HepG2 (cell line): ENCODE results near the gene TXN2. TPM values are rescaled to one million over a fixed set of nuclear protein-coding genes. Genes with fewer than 3 reads are reported as not detected.

Experiments
- ARID5B ChIP-seq: IDR thresholded peaks from 2 replicates; pipeline ENCODE4 v1.4.0; 2020; ENCODE audit warnings: mild to moderate bottlenecking, missing genetic modification reagents
- ELF4 ChIP-seq: sonication (generic); formaldehyde crosslinking; IDR thresholded peaks from 2 replicates; pipeline ENCODE4 v1.5.0; 2020; ENCODE audit warnings: missing genetic modification reagents, mild to moderate bottlenecking, moderate library complexity, borderline replicate concordance
- EZH2 ChIP-seq: conservative IDR thresholded peaks from 2 replicates; pipeline ENCODE4 v1.6.1; 2012; ENCODE audit warnings: mild to moderate bottlenecking, low read depth, low read length, moderate library complexity
- FOXP1 ChIP-seq, 2 experiments: fragments of 450-650 bp in 1 of 2; IDR thresholded peaks; 2 replicates each; pipeline ENCODE4 v1.6.1; 2017 to 2018; ENCODE audit warnings: antibody characterized with exemption in 1 of 2
- GATAD2A ChIP-seq: IDR thresholded peaks from 2 replicates; pipeline ENCODE4 v1.6.1; 2016
- KAT7 ChIP-seq: IDR thresholded peaks from 2 replicates; pipeline ENCODE4 v1.6.1; 2018; ENCODE audit warnings: borderline replicate concordance, missing compliant biosample characterization
- KLF9 ChIP-seq: IDR thresholded peaks from 2 replicates; pipeline ENCODE4 v1.6.1; 2016; ENCODE audit warnings: low read depth
- KMT2B ChIP-seq: IDR thresholded peaks from 2 replicates; pipeline ENCODE4 v1.6.1; 2016; ENCODE audit warnings: missing genetic modification reagents, missing compliant biosample characterization
- NBN ChIP-seq: fragments of 450-650 bp; conservative IDR thresholded peaks from 2 replicates; pipeline ENCODE4 v1.6.1; 2017
- NCOR1 ChIP-seq: fragments of 200-600 bp; sonication (generic); IDR thresholded peaks from 2 replicates; pipeline ENCODE4 v1.7.0; 2017; ENCODE audit warnings: antibody characterized with exemption, low read length, borderline replicate concordance
- NR3C1 ChIP-seq: sonication (generic); formaldehyde crosslinking; IDR thresholded peaks from 2 replicates; pipeline ENCODE4 v1.4.0; 2020; ENCODE audit warnings: missing genetic modification reagents
- ONECUT2 ChIP-seq: sonication (generic); formaldehyde crosslinking; IDR thresholded peaks from 2 replicates; pipeline ENCODE4 v1.4.0; 2020; ENCODE audit warnings: missing genetic modification reagents
- SMAD9 ChIP-seq: sonication (generic); formaldehyde crosslinking; IDR thresholded peaks from 2 replicates; pipeline ENCODE4 v1.5.1; 2020; ENCODE audit warnings: mild to moderate bottlenecking, missing genetic modification reagents
- SMYD3 ChIP-seq: sonication (generic); formaldehyde crosslinking; IDR thresholded peaks from 2 replicates; pipeline ENCODE4 v1.8.1; 2023; ENCODE audit warnings: mild to moderate bottlenecking, missing genetic modification reagents
- SP140L ChIP-seq: sonication (generic); formaldehyde crosslinking; IDR thresholded peaks from 2 replicates; pipeline ENCODE4 v1.4.0; 2020; ENCODE audit warnings: missing genetic modification reagents, borderline replicate concordance
- SRSF4 ChIP-seq: fragments of 200-400 bp; formaldehyde crosslinking; IDR thresholded peaks from one replicate; pipeline ENCODE4 v1.6.1; 2018; ENCODE audit warnings: mild to moderate bottlenecking, low read depth, low read length, moderate library complexity; ENCODE audit not compliant: poor library complexity, severe bottlenecking
- ZBTB20 ChIP-seq: sonication (generic); formaldehyde crosslinking; IDR thresholded peaks from 2 replicates; pipeline ENCODE4 v1.8.1; 2023; ENCODE audit warnings: missing genetic modification reagents, low read depth, mild to moderate bottlenecking, borderline replicate concordance
- ZMYM3 ChIP-seq: sonication (generic); formaldehyde crosslinking; IDR thresholded peaks from 2 replicates; pipeline ENCODE4 v1.5.1; 2020; ENCODE audit warnings: mild to moderate bottlenecking, missing genetic modification reagents
- ZMYM4 ChIP-seq: sonication (generic); formaldehyde crosslinking; IDR thresholded peaks from 2 replicates; pipeline ENCODE4 v1.8.1; 2023; ENCODE audit warnings: mild to moderate bottlenecking, missing genetic modification reagents
- ZNF263 ChIP-seq: sonication (generic); formaldehyde crosslinking; IDR thresholded peaks from 2 replicates; pipeline ENCODE4 v1.4.0; 2020; ENCODE audit warnings: missing genetic modification reagents
- ZNF362 ChIP-seq: sonication (generic); formaldehyde crosslinking; IDR thresholded peaks from 2 replicates; pipeline ENCODE4 v1.4.0; 2020; ENCODE audit warnings: missing genetic modification reagents, mild to moderate bottlenecking, borderline replicate concordance
- ZNF44 ChIP-seq: sonication (generic); formaldehyde crosslinking; IDR thresholded peaks from 2 replicates; pipeline ENCODE4 v1.5.1; 2020; ENCODE audit warnings: mild to moderate bottlenecking, missing genetic modification reagents
- ZNF451 ChIP-seq: sonication (generic); formaldehyde crosslinking; IDR thresholded peaks from 2 replicates; pipeline ENCODE4 v1.5.0; 2020; ENCODE audit warnings: mild to moderate bottlenecking, missing genetic modification reagents
- ZNF550 ChIP-seq: sonication (generic); formaldehyde crosslinking; IDR thresholded peaks from 2 replicates; pipeline ENCODE4 v1.4.0; 2020; ENCODE audit warnings: mild to moderate bottlenecking, missing genetic modification reagents, borderline replicate concordance
- ZNF556 ChIP-seq: sonication (generic); formaldehyde crosslinking; IDR thresholded peaks from 2 replicates; pipeline ENCODE4 v1.4.0; 2020; ENCODE audit warnings: mild to moderate bottlenecking, missing genetic modification reagents, borderline replicate concordance
- ZNF557 ChIP-seq: sonication (generic); formaldehyde crosslinking; IDR thresholded peaks from 2 replicates; pipeline ENCODE4 v1.4.0; 2020; ENCODE audit warnings: missing genetic modification reagents
- ZNF577 ChIP-seq: sonication (generic); formaldehyde crosslinking; IDR thresholded peaks from 2 replicates; pipeline ENCODE4 v1.4.0; 2020; ENCODE audit warnings: mild to moderate bottlenecking, low read depth, missing genetic modification reagents, borderline replicate concordance
- ZNF7 ChIP-seq: IDR thresholded peaks from 2 replicates; pipeline ENCODE4 v1.6.1; 2016; ENCODE audit warnings: missing biosample characterization, missing genetic modification reagents
- ZSCAN30 ChIP-seq: sonication (generic); formaldehyde crosslinking; IDR thresholded peaks from 2 replicates; pipeline ENCODE4 v1.5.0; 2020; ENCODE audit warnings: mild to moderate bottlenecking, missing genetic modification reagents
- polyA plus RNA-seq, 8 experiments: library from polyadenylated mRNA; depleted of rRNA in 3 of 8; stranded (reverse) in 7 of 8; unstranded in 1 of 8; fragments of >200 nt; fragmentation: Illumina TruSeq in 4 of 8; extraction: Trizol in 4 of 8; gene quantifications; 2 replicates each; pipeline versions ENCODE4 v1.2.1 to v1.2.3, GENCODE V29; 2011 to 2016; ENCODE audit warnings: low read depth in 4 of 8, missing spikeins in 1 of 8, mixed read lengths in 1 of 8; ENCODE audit not compliant: insufficient read depth in 1 of 8
- total RNA-seq, 5 experiments: library from RNA; depleted of rRNA; stranded (reverse); fragments of >200 nt; fragmentation: Illumina TruSeq; extraction: Trizol; gene quantifications; 2 replicates each; pipeline ENCODE4 v1.2.3, GENCODE V29; 2016; ENCODE audit warnings: low read depth in 1 of 5

The TXN2 gene
- total and polyA plus RNA-seq, 2 of the 13 experiments (the other 11 are each of a cell fraction or from before 2014, with no cell fraction given): 41.4 to 109 TPM

- no peak for TF ChIP-seq ELF4 (CRISPR knock-in tag)
- no peak for TF ChIP-seq FOXP1 (IDR thresholded peaks at IDR 0.05)
- TF ChIP-seq FOXP1 (CRISPR knock-in tag; IDR thresholded peaks at IDR 0.05): 0 out of 2 replicates have a peak, but pooled peaks have one; percentile 21
- no peak for TF ChIP-seq KLF9 (CRISPR knock-in tag)
- no peak for TF ChIP-seq SP140L (CRISPR knock-in tag)
- TF ChIP-seq ZNF550 (CRISPR knock-in tag): no peak
- no peak for TF ChIP-seq KAT7 (CRISPR knock-in tag)
- TF ChIP-seq ZNF263 (CRISPR knock-in tag): peak; percentile 80
- TF ChIP-seq ZNF362 (CRISPR knock-in tag): no peak
- no peak for TF ChIP-seq ZNF557 (CRISPR knock-in tag)
- TF ChIP-seq ZNF451 (CRISPR knock-in tag): no peak
- TF ChIP-seq SMYD3: no peak
- TF ChIP-seq ZSCAN30 (CRISPR knock-in tag): no peak
- TF ChIP-seq ZNF7 (CRISPR knock-in tag): no peak
- 0 out of 2 replicates have a peak, but pooled peaks have one; percentile 24 for TF ChIP-seq ZMYM4
- TF ChIP-seq ZNF44 (CRISPR knock-in tag): no peak
- TF ChIP-seq GATAD2A (CRISPR knock-in tag): peak; percentile 71
- no peak for TF ChIP-seq KMT2B (CRISPR knock-in tag)
- no peak for TF ChIP-seq NR3C1 (CRISPR knock-in tag)
- TF ChIP-seq SRSF4: no peak
- no peak for TF ChIP-seq ZNF577 (CRISPR knock-in tag)
- no peak for TF ChIP-seq NBN
- TF ChIP-seq ONECUT2 (CRISPR knock-in tag): no peak
- TF ChIP-seq ZNF556: peak; percentile 69; the same call in 1 of the 2 replicates
- TF ChIP-seq NCOR1: no peak
- TF ChIP-seq ZBTB20 (CRISPR knock-in tag): no peak
- TF ChIP-seq SMAD9 (CRISPR knock-in tag): no peak
- no peak; the same call in none of the 2 replicates for TF ChIP-seq ZMYM3 (CRISPR knock-in tag)
- TF ChIP-seq EZH2: no peak
- peak; percentile 30; the same call in 1 of the 2 replicates for TF ChIP-seq ARID5B (CRISPR knock-in tag)
Measured at GRCh38 chr22:36425977-36426523, 55.4 kb downstream of the TXN2 start (continued).
